Neural progenitor cell (in vitro differentiated cells): ENCODE results near the gene CCNI2. TPM values are rescaled to one million over a fixed set of nuclear protein-coding genes. Genes with fewer than 3 reads are reported as not detected.
A peak's percentile ranks its signal among the peaks of the same experiment; 100 is the strongest.

Experiments used
- DNase-seq: peaks from one replicate; pipeline ENCODE4 v3.0.0-alpha.2; 2016; ENCODE audit warnings: low spot score
- H2AFZ ChIP-seq: fragments of 200-600 bp; sonication (generic); replicated peaks from 2 replicates; pipeline ENCODE4 v1.6.1; 2016; ENCODE audit warnings: antibody characterized with exemption
- H3F3A ChIP-seq: fragments of 200-600 bp; sonication (generic); 2 replicates; pipeline ENCODE4 v1.6.1; 2016; ENCODE audit warnings: antibody characterized with exemption, low read depth
- H3K27ac ChIP-seq: fragments of 200-600 bp; sonication (generic); 2 replicates; pipeline ENCODE4 v1.5.1; 2016; ENCODE audit warnings: mild to moderate bottlenecking
- H3K27me3 ChIP-seq: fragments of 200-600 bp; sonication (generic); 2 replicates; pipeline ENCODE4 v1.6.1; 2016; ENCODE audit warnings: mild to moderate bottlenecking, moderate library complexity
- H3K36me3 ChIP-seq: fragments of 200-600 bp; sonication (generic); 2 replicates; pipeline ENCODE4 v1.5.1; 2016
- H3K4me1 ChIP-seq: fragments of 200-600 bp; sonication (generic); 2 replicates; pipeline ENCODE4 v1.6.1; 2016; ENCODE audit warnings: mixed run types
- H3K4me2 ChIP-seq: fragments of 200-600 bp; sonication (generic); 2 replicates; pipeline ENCODE4 v1.6.1; 2016
- H3K4me3 ChIP-seq: fragments of 200-600 bp; sonication (generic); 2 replicates; pipeline ENCODE4 v1.5.1; 2016
- H3K79me2 ChIP-seq: fragments of 200-600 bp; sonication (generic); 2 replicates; pipeline ENCODE4 v1.6.1; 2016; ENCODE audit warnings: low read depth
- H3K9ac ChIP-seq: fragments of 200-600 bp; sonication (generic); 2 replicates; pipeline ENCODE4 v1.6.1; 2016
- H3K9me3 ChIP-seq: fragments of 200-600 bp; sonication (generic); 2 replicates; pipeline ENCODE4 v1.5.1; 2016; ENCODE audit warnings: low read depth
- H4K20me1 ChIP-seq: fragments of 200-600 bp; sonication (generic); 2 replicates; pipeline ENCODE4 v1.6.1; 2016; ENCODE audit warnings: low read depth
- H3K27ac Mint-ChIP-seq: 3 replicates; pipeline ENCODE4 v1.8.0; 2021; ENCODE audit warnings: mixed read lengths
- H3K27me3 Mint-ChIP-seq: 2 replicates; pipeline ENCODE4 v1.8.0; 2022; ENCODE audit warnings: low read depth, mild to moderate bottlenecking, inconsistent platforms, moderate library complexity, mixed read lengths; ENCODE audit not compliant: insufficient read depth
- H3K36me3 Mint-ChIP-seq: 3 replicates; pipeline ENCODE4 v1.8.0; 2021; ENCODE audit warnings: mixed read lengths
- H3K4me1 Mint-ChIP-seq: 3 replicates; pipeline ENCODE4 v1.8.0; 2021; ENCODE audit warnings: mixed read lengths
- H3K4me3 Mint-ChIP-seq: 3 replicates; pipeline ENCODE4 v1.8.0; 2021; ENCODE audit warnings: mild to moderate bottlenecking, moderate library complexity, mixed read lengths
- H3K9me3 Mint-ChIP-seq: 3 replicates; pipeline ENCODE4 v1.8.0; 2020; ENCODE audit warnings: mixed read lengths
- CTCF ChIP-seq: fragments of 200-600 bp; sonication (generic); IDR thresholded peaks from 2 replicates; pipeline ENCODE4 v1.5.1; 2017; ENCODE audit warnings: antibody characterized with exemption, mild to moderate bottlenecking
- EZH2 ChIP-seq: fragments of 200-600 bp; sonication (generic); IDR thresholded peaks from 2 replicates; pipeline ENCODE4 v1.6.1; 2017; ENCODE audit warnings: antibody characterized with exemption, mild to moderate bottlenecking, moderate library complexity
- EZH2phosphoT487 ChIP-seq: fragments of 200-600 bp; sonication (generic); IDR thresholded peaks from 2 replicates; pipeline ENCODE4 v1.6.1; 2017; ENCODE audit warnings: antibody characterized with exemption
- total RNA-seq: library from RNA; depleted of rRNA; stranded (reverse); fragments of >200 nt; gene quantifications from 2 replicates; pipeline ENCODE4 v1.2.3, GENCODE V29; 2015; ENCODE audit warnings: low replicate concordance

The CCNI2 gene
- total RNA-seq, 1 donor from 2014 or later: not detected

- H3K36me3 Mint-ChIP-seq: peaks cover 9% of the 10 kb centered on the region
- TF ChIP-seq EZH2: no peak
- Histone ChIP-seq H3K79me2 (no peaks in the 10 kb centered on the region), H2AFZ (no peak overlapping the region), H3K4me3 (no peak overlapping the region), H3K4me1 (peaks cover 16% of the 10 kb centered on the region), H3K4me2 (no peak overlapping the region), H3F3A (peaks cover 14% of the 10 kb centered on the region), H3K27ac (no peak overlapping the region), H4K20me1 (peaks cover 8% of the 10 kb centered on the region), H3K9me3 (no peaks in the 10 kb centered on the region), H3K27me3 (no peaks in the 10 kb centered on the region), H3K9ac (no peak overlapping the region), H3K36me3 (no peaks in the 10 kb centered on the region)
- no peak overlapping the region for H3K27ac Mint-ChIP-seq
- H3K9me3 Mint-ChIP-seq: no peaks in the 10 kb centered on the region
- H3K4me1 Mint-ChIP-seq: peaks cover 13% of the 10 kb centered on the region
- peaks cover 4% of the 10 kb centered on the region for H3K27me3 Mint-ChIP-seq
- no peak overlapping the region for H3K4me3 Mint-ChIP-seq
- DNase-seq: no peak
Measured at GRCh38 chr5:132767150-132767549, 19.9 kb downstream of the CCNI2 start.

- H3K79me2 ChIP-seq: no peaks in the 10 kb centered on the region
- no peak overlapping the region for H3K27ac ChIP-seq
- no peaks in the 10 kb centered on the region for H3K36me3 ChIP-seq
- Mint-ChIP-seq H3K4me1 (peaks cover 24% of the 10 kb centered on the region), H3K4me3 (no peak overlapping the region), H3K36me3 (peaks cover 7% of the 10 kb centered on the region), H3K9me3 (no peaks in the 10 kb centered on the region), H3K27ac (no peak overlapping the region), H3K27me3 (peaks cover 2% of the 10 kb centered on the region)
- H4K20me1 ChIP-seq: peaks cover 8% of the 10 kb centered on the region
- H3F3A ChIP-seq: peaks cover 14% of the 10 kb centered on the region
- H3K4me2 ChIP-seq: no peak overlapping the region
- H3K27me3 ChIP-seq: no peaks in the 10 kb centered on the region
- no peaks in the 10 kb centered on the region for H3K9me3 ChIP-seq
- H3K4me1 ChIP-seq: peaks cover 16% of the 10 kb centered on the region
- H3K4me3 ChIP-seq: no peak overlapping the region
- no peak for DNase-seq
- H2AFZ ChIP-seq: no peak overlapping the region
- H3K9ac ChIP-seq: no peak overlapping the region
- TF ChIP-seq EZH2phosphoT487: no peak
- TF ChIP-seq CTCF: no peak
- TF ChIP-seq EZH2: no peak
Measured at GRCh38 chr5:132768485-132768868, 21.3 kb downstream of the CCNI2 start.

GRCh38 chr5:132770476-132771159 lies 23.4 kb downstream of the CCNI2 start:
- peaks cover 2% of the 10 kb centered on the region for H3K36me3 Mint-ChIP-seq
- no peak overlapping the region for H3K9ac ChIP-seq
- H3K27me3 Mint-ChIP-seq: peaks cover 4% of the 10 kb centered on the region
- peaks cover 7% of the 10 kb centered on the region for H3K27me3 ChIP-seq
- H3K9me3 ChIP-seq: no peaks in the 10 kb centered on the region
- H3K4me1 ChIP-seq: peaks cover 23% of the 10 kb centered on the region
- peak; percentile 37 for DNase-seq
- no peaks in the 10 kb centered on the region for H3K36me3 ChIP-seq
- no peak overlapping the region for H3K4me3 ChIP-seq
- peak overlapping the region; percentile 2 for H3K4me2 ChIP-seq
- H3K27ac ChIP-seq: peak overlapping the region; percentile 15
- peaks cover 6% of the 10 kb centered on the region for H3K79me2 ChIP-seq
- H3F3A ChIP-seq: peaks cover 15% of the 10 kb centered on the region
- no peak overlapping the region for H3K27ac Mint-ChIP-seq
- H4K20me1 ChIP-seq: peaks cover 17% of the 10 kb centered on the region
- no peaks in the 10 kb centered on the region for H3K9me3 Mint-ChIP-seq
- no peak overlapping the region for H3K4me3 Mint-ChIP-seq
- H3K4me1 Mint-ChIP-seq: peaks cover 43% of the 10 kb centered on the region
- TF ChIP-seq EZH2phosphoT487: no peak
- TF ChIP-seq EZH2: no peak
- TF ChIP-seq CTCF: no peak
- no peak overlapping the region for H2AFZ ChIP-seq

GRCh38 chr5:132771503-132771998 lies 24.3 kb downstream of the CCNI2 start:
- DNase-seq: peak; percentile 77
- H3K36me3 ChIP-seq: no peaks in the 10 kb centered on the region
- no peak overlapping the region for H2AFZ ChIP-seq
- peaks cover 4% of the 10 kb centered on the region for H3K27me3 Mint-ChIP-seq
- peaks cover 2% of the 10 kb centered on the region for H3K36me3 Mint-ChIP-seq
- H3K4me3 Mint-ChIP-seq: no peak overlapping the region
- H3K9me3 ChIP-seq: no peaks in the 10 kb centered on the region
- peaks cover 50% of the 10 kb centered on the region for H3K4me1 Mint-ChIP-seq
- peaks cover 20% of the 10 kb centered on the region for H4K20me1 ChIP-seq
- H3F3A ChIP-seq: peaks cover 24% of the 10 kb centered on the region
- no peak overlapping the region for H3K27ac Mint-ChIP-seq
- H3K27me3 ChIP-seq: peaks cover 16% of the 10 kb centered on the region
- no peak overlapping the region for H3K9ac ChIP-seq
- peaks cover 6% of the 10 kb centered on the region for H3K79me2 ChIP-seq
- H3K4me1 ChIP-seq: peaks cover 30% of the 10 kb centered on the region
- no peak overlapping the region for H3K4me3 ChIP-seq
- no peak for TF ChIP-seq EZH2
- no peak for TF ChIP-seq EZH2phosphoT487
- TF ChIP-seq CTCF: no peak
- H3K27ac ChIP-seq: no peak overlapping the region
- H3K4me2 ChIP-seq: no peak overlapping the region
- no peaks in the 10 kb centered on the region for H3K9me3 Mint-ChIP-seq
